Neural progenitor cell (in vitro differentiated cells): ENCODE results near the gene FOXN3. TPM values are rescaled to one million over a fixed set of nuclear protein-coding genes. Genes with fewer than 3 reads are reported as not detected.

ENCODE experiments used
- DNase-seq: peaks from one replicate; pipeline ENCODE4 v3.0.0-alpha.2; 2016; ENCODE audit warnings: low spot score
- H2AFZ ChIP-seq: fragments of 200-600 bp; sonication (generic); replicated peaks from 2 replicates; pipeline ENCODE4 v1.6.1; 2016; ENCODE audit warnings: antibody characterized with exemption
- H3F3A ChIP-seq: fragments of 200-600 bp; sonication (generic); 2 replicates; pipeline ENCODE4 v1.6.1; 2016; ENCODE audit warnings: antibody characterized with exemption, low read depth
- H3K27ac ChIP-seq: fragments of 200-600 bp; sonication (generic); 2 replicates; pipeline ENCODE4 v1.5.1; 2016; ENCODE audit warnings: mild to moderate bottlenecking
- H3K27me3 ChIP-seq: fragments of 200-600 bp; sonication (generic); 2 replicates; pipeline ENCODE4 v1.6.1; 2016; ENCODE audit warnings: mild to moderate bottlenecking, moderate library complexity
- H3K36me3 ChIP-seq: fragments of 200-600 bp; sonication (generic); 2 replicates; pipeline ENCODE4 v1.5.1; 2016
- H3K4me1 ChIP-seq: fragments of 200-600 bp; sonication (generic); 2 replicates; pipeline ENCODE4 v1.6.1; 2016; ENCODE audit warnings: mixed run types
- H3K4me2 ChIP-seq: fragments of 200-600 bp; sonication (generic); 2 replicates; pipeline ENCODE4 v1.6.1; 2016
- H3K4me3 ChIP-seq: fragments of 200-600 bp; sonication (generic); 2 replicates; pipeline ENCODE4 v1.5.1; 2016
- H3K79me2 ChIP-seq: fragments of 200-600 bp; sonication (generic); 2 replicates; pipeline ENCODE4 v1.6.1; 2016; ENCODE audit warnings: low read depth
- H3K9ac ChIP-seq: fragments of 200-600 bp; sonication (generic); 2 replicates; pipeline ENCODE4 v1.6.1; 2016
- H3K9me3 ChIP-seq: fragments of 200-600 bp; sonication (generic); 2 replicates; pipeline ENCODE4 v1.5.1; 2016; ENCODE audit warnings: low read depth
- H4K20me1 ChIP-seq: fragments of 200-600 bp; sonication (generic); 2 replicates; pipeline ENCODE4 v1.6.1; 2016; ENCODE audit warnings: low read depth
- H3K27ac Mint-ChIP-seq: 3 replicates; pipeline ENCODE4 v1.8.0; 2021; ENCODE audit warnings: mixed read lengths
- H3K27me3 Mint-ChIP-seq: 2 replicates; pipeline ENCODE4 v1.8.0; 2022; ENCODE audit warnings: low read depth, mild to moderate bottlenecking, inconsistent platforms, moderate library complexity, mixed read lengths; ENCODE audit not compliant: insufficient read depth
- H3K36me3 Mint-ChIP-seq: 3 replicates; pipeline ENCODE4 v1.8.0; 2021; ENCODE audit warnings: mixed read lengths
- H3K4me1 Mint-ChIP-seq: 3 replicates; pipeline ENCODE4 v1.8.0; 2021; ENCODE audit warnings: mixed read lengths
- H3K4me3 Mint-ChIP-seq: 3 replicates; pipeline ENCODE4 v1.8.0; 2021; ENCODE audit warnings: mild to moderate bottlenecking, moderate library complexity, mixed read lengths
- H3K9me3 Mint-ChIP-seq: 3 replicates; pipeline ENCODE4 v1.8.0; 2020; ENCODE audit warnings: mixed read lengths
- EZH2 ChIP-seq: fragments of 200-600 bp; sonication (generic); IDR thresholded peaks from 2 replicates; pipeline ENCODE4 v1.6.1; 2017; ENCODE audit warnings: antibody characterized with exemption, mild to moderate bottlenecking, moderate library complexity
- EZH2phosphoT487 ChIP-seq: fragments of 200-600 bp; sonication (generic); IDR thresholded peaks from 2 replicates; pipeline ENCODE4 v1.6.1; 2017; ENCODE audit warnings: antibody characterized with exemption
- total RNA-seq: library from RNA; depleted of rRNA; stranded (reverse); fragments of >200 nt; gene quantifications from 2 replicates; pipeline ENCODE4 v1.2.3, GENCODE V29; 2015; ENCODE audit warnings: low replicate concordance
- TF ChIP-seq, protein P1 (sequence below): fragments of 200-600 bp; sonication (generic); IDR thresholded peaks from 2 replicates; pipeline ENCODE4 v1.5.1; 2017; ENCODE audit warnings: antibody characterized with exemption, mild to moderate bottlenecking

The FOXN3 gene
- total RNA-seq = 38.5 and 39.5 TPM in 2 replicates

DNA sequence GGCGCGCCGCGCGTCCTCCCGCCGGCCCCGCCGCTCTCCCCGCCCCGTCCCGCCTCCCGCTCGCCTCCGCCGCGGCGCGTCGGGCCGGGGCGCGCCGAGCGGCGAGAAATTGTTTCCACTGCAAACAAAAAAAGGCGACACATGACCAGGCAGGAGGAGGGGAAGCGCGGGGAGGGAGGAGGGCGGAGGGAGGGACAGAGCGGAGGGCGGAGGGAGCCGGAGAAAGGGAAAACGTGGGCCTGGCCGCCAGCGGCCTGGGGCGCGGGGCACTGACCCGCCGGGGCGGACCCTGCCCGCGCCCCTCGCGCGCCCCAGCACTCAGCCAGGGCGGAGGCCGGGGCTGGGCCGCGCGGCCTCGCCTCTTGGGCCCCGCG is at the start of gene FOXN3:
FOXN3 (minus strand) TSS at position 143 of the 374 bp plus-strand sequence. CDS start 4,757 bp downstream, outside the sequence.
- peaks cover 25% of the 10 kb centered on the region for H3K4me1 Mint-ChIP-seq
- H3K36me3 ChIP-seq = no peaks in the 10 kb centered on the region
- peak within 1 kb of the TSS; percentile 95 for H3K27ac Mint-ChIP-seq
- H3K4me1 ChIP-seq = no peaks in the 10 kb centered on the region
- H2AFZ ChIP-seq = peak within 1 kb of the TSS; percentile 86
- peaks cover 7% of the 10 kb centered on the region for H3K27me3 Mint-ChIP-seq
- peaks cover 12% of the 10 kb centered on the region for H3K36me3 Mint-ChIP-seq
- peaks cover 50% of the 10 kb centered on the region for H3K79me2 ChIP-seq
- H3K4me3 ChIP-seq = peak within 1 kb of the TSS; percentile 93
- H3K4me2 ChIP-seq = peak within 1 kb of the TSS; percentile 99
- no peaks in the 10 kb centered on the region for H3K27me3 ChIP-seq
- peak within 1 kb of the TSS; percentile 52 for H3K9ac ChIP-seq
- TF ChIP-seq, protein P1, sequence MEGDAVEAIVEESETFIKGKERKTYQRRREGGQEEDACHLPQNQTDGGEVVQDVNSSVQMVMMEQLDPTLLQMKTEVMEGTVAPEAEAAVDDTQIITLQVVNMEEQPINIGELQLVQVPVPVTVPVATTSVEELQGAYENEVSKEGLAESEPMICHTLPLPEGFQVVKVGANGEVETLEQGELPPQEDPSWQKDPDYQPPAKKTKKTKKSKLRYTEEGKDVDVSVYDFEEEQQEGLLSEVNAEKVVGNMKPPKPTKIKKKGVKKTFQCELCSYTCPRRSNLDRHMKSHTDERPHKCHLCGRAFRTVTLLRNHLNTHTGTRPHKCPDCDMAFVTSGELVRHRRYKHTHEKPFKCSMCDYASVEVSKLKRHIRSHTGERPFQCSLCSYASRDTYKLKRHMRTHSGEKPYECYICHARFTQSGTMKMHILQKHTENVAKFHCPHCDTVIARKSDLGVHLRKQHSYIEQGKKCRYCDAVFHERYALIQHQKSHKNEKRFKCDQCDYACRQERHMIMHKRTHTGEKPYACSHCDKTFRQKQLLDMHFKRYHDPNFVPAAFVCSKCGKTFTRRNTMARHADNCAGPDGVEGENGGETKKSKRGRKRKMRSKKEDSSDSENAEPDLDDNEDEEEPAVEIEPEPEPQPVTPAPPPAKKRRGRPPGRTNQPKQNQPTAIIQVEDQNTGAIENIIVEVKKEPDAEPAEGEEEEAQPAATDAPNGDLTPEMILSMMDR = no peak
- no peak for TF ChIP-seq EZH2
- no peak for TF ChIP-seq EZH2phosphoT487
- H3K9me3 ChIP-seq = no peaks in the 10 kb centered on the region
- H3K9me3 Mint-ChIP-seq = peaks cover 5% of the 10 kb centered on the region
- H3F3A ChIP-seq = no peaks in the 10 kb centered on the region
- H3K4me3 Mint-ChIP-seq = peak within 1 kb of the TSS; percentile 97
- DNase-seq = peak; percentile 95
- peaks cover 11% of the 10 kb centered on the region for H4K20me1 ChIP-seq
- no peak within 1 kb of the TSS for H3K27ac ChIP-seq

- Mint-ChIP-seq H3K4me3 (no peak overlapping the region), H3K4me1 (peaks cover 3% of the 10 kb centered on the region), H3K27ac (no peak overlapping the region), H3K9me3 (no peaks in the 10 kb centered on the region), H3K36me3 (no peaks in the 10 kb centered on the region), H3K27me3 (peaks cover 1% of the 10 kb centered on the region)
- Histone ChIP-seq H3K4me1 (no peaks in the 10 kb centered on the region), H3K9ac (no peak overlapping the region), H3K36me3 (no peaks in the 10 kb centered on the region), H3K27me3 (no peaks in the 10 kb centered on the region), H3K9me3 (no peaks in the 10 kb centered on the region), H3K27ac (no peak overlapping the region), H4K20me1 (no peaks in the 10 kb centered on the region), H3F3A (no peaks in the 10 kb centered on the region), H3K4me2 (no peak overlapping the region), H3K79me2 (no peaks in the 10 kb centered on the region), H3K4me3 (no peak overlapping the region), H2AFZ (no peak overlapping the region)
- TF ChIP-seq EZH2phosphoT487 (no peak), EZH2 (no peak)
- TF ChIP-seq, protein P1 = no peak
- no peak for DNase-seq
Observed at GRCh38 chr14:89466484-89466883, 49.5 kb upstream of the FOXN3 start.

GRCh38 chr14:89465876-89466275 is 48.8 kb upstream of the FOXN3 start:
- no peak overlapping the region for H3K9ac ChIP-seq
- Mint-ChIP-seq H3K4me3 (no peak overlapping the region), H3K27me3 (peaks cover 2% of the 10 kb centered on the region), H3K36me3 (no peaks in the 10 kb centered on the region), H3K4me1 (peaks cover 3% of the 10 kb centered on the region), H3K27ac (no peak overlapping the region), H3K9me3 (no peaks in the 10 kb centered on the region)
- H3K9me3 ChIP-seq = no peaks in the 10 kb centered on the region
- H3K4me2 ChIP-seq = no peak overlapping the region
- H3K79me2 ChIP-seq = no peaks in the 10 kb centered on the region
- H3K4me1 ChIP-seq = no peaks in the 10 kb centered on the region
- no peaks in the 10 kb centered on the region for H4K20me1 ChIP-seq
- no peaks in the 10 kb centered on the region for H3F3A ChIP-seq
- no peak overlapping the region for H2AFZ ChIP-seq
- no peaks in the 10 kb centered on the region for H3K27me3 ChIP-seq
- TF ChIP-seq EZH2 (no peak), EZH2phosphoT487 (no peak)
- TF ChIP-seq, protein P1 = no peak
- H3K36me3 ChIP-seq = no peaks in the 10 kb centered on the region
- no peak overlapping the region for H3K4me3 ChIP-seq
- no peak for DNase-seq
- H3K27ac ChIP-seq = no peak overlapping the region
